MM.1S (cell line): Measurements from ENCODE around the gene ABCB4.

Experiments used
- DNase-seq: peaks from one replicate; pipeline ENCODE4 v3.0.0-alpha.2; 2015
- H2AFZ ChIP-seq: fragments of 300-600 bp; sonication (generic); 2 replicates; pipeline ENCODE4 v1.6.0; 2016; ENCODE audit warnings: antibody characterized with exemption, low read length
- H3F3A ChIP-seq: fragments of 300-600 bp; sonication (generic); 2 replicates; pipeline ENCODE4 v1.6.1; 2016; ENCODE audit warnings: mild to moderate bottlenecking, antibody characterized with exemption, low read length, moderate library complexity, mixed read lengths; ENCODE audit not compliant: insufficient read depth
- H3K27ac ChIP-seq: fragments of 300-600 bp; sonication (generic); 2 replicates; pipeline ENCODE4 v1.5.1; 2016; ENCODE audit warnings: mild to moderate bottlenecking, low read length
- H3K27me3 ChIP-seq: fragments of 300-600 bp; sonication (generic); replicated peaks from 2 replicates; pipeline ENCODE4 v1.6.0; 2016; ENCODE audit warnings: low read length; ENCODE audit not compliant: insufficient read depth
- H3K36me3 ChIP-seq: fragments of 300-600 bp; sonication (generic); replicated peaks from 2 replicates; pipeline ENCODE4 v1.6.1; 2016; ENCODE audit warnings: mild to moderate bottlenecking, low read length, mixed read lengths; ENCODE audit not compliant: insufficient read depth
- H3K4me1 ChIP-seq: fragments of 300-600 bp; sonication (generic); 2 replicates; pipeline ENCODE4 v1.6.1; 2016; ENCODE audit warnings: low read length, mixed read lengths
- H3K4me2 ChIP-seq: fragments of 300-600 bp; sonication (generic); 2 replicates; pipeline ENCODE4 v1.6.0; 2016; ENCODE audit warnings: low read depth, low read length
- H3K4me3 ChIP-seq: fragments of 300-600 bp; sonication (generic); 2 replicates; pipeline ENCODE4 v1.5.1; 2016; ENCODE audit warnings: low read length, mixed read lengths
- H3K79me2 ChIP-seq: fragments of 300-600 bp; sonication (generic); 2 replicates; pipeline ENCODE4 v1.6.1; 2016; ENCODE audit warnings: mixed run types, low read length, mixed read lengths
- H3K9ac ChIP-seq: fragments of 300-600 bp; sonication (generic); 2 replicates; pipeline ENCODE4 v1.6.1; 2016; ENCODE audit warnings: low read length, mixed read lengths
- H3K9me2 ChIP-seq: fragments of 300-600 bp; sonication (generic); replicated peaks from 2 replicates; pipeline ENCODE4 v1.6.1; 2016; ENCODE audit warnings: mild to moderate bottlenecking, low read length, mixed read lengths; ENCODE audit not compliant: insufficient read depth
- H3K9me3 ChIP-seq: fragments of 300-600 bp; sonication (generic); replicated peaks from 2 replicates; pipeline ENCODE4 v1.6.1; 2016; ENCODE audit warnings: mild to moderate bottlenecking, low read length, mixed read lengths; ENCODE audit not compliant: insufficient read depth
- H4K20me1 ChIP-seq: fragments of 300-600 bp; sonication (generic); 2 replicates; pipeline ENCODE4 v1.6.1; 2016; ENCODE audit warnings: mild to moderate bottlenecking, low read length, moderate library complexity, mixed read lengths; ENCODE audit not compliant: insufficient read depth
- EZH2 ChIP-seq: fragments of 300-600 bp; sonication (generic); optimal IDR thresholded peaks from 2 replicates; pipeline ENCODE3; 2017; ENCODE audit warnings: low read depth, mild to moderate bottlenecking, antibody characterized with exemption, low read length, mixed read lengths
- EZH2phosphoT487 ChIP-seq: fragments of 300-600 bp; sonication (generic); IDR thresholded peaks from 2 replicates; pipeline ENCODE4 v1.6.1; 2018; ENCODE audit warnings: antibody characterized with exemption, low read length
- TF ChIP-seq, protein P1 (sequence below): fragments of 300-600 bp; sonication (generic); IDR thresholded peaks from 2 replicates; pipeline ENCODE4 v1.5.1; 2016; ENCODE audit warnings: antibody characterized with exemption, low read length, mixed read lengths

ABCB4 gene

DNA sequence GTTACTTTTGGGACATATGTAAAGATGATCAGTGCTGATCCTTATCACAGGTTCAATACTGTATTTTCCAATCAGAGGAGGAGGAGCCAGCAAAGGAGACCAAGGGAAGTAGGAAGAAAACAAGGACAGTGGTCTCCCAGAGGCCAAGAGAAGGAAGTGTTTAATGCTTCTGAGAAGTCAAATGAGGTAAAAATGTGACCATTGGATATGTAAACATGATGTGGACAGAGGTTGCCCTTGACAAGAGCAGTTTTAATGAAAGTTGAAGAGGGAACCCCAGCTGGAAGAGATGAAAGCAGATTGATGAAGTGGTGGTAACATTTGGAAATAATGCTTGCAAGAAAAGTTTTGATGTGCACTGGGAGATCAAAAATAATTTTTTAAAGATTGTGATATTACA is 111.2 kb downstream of the ABCB4 start:
- Histone ChIP-seq H3K4me3 (no peak overlapping the region), H3K9me2 (no peaks in the 10 kb centered on the region), H4K20me1 (no peaks in the 10 kb centered on the region), H3K79me2 (no peaks in the 10 kb centered on the region), H3K4me2 (no peak overlapping the region), H2AFZ (no peak overlapping the region), H3K9ac (no peak overlapping the region), H3F3A (no peaks in the 10 kb centered on the region), H3K27ac (no peak overlapping the region), H3K36me3 (no peaks in the 10 kb centered on the region), H3K27me3 (no peaks in the 10 kb centered on the region), H3K9me3 (no peaks in the 10 kb centered on the region), H3K4me1 (no peaks in the 10 kb centered on the region)
- DNase-seq, result no peak
- TF ChIP-seq EZH2phosphoT487 (no peak), EZH2 (no peak)
- TF ChIP-seq, protein P1, sequence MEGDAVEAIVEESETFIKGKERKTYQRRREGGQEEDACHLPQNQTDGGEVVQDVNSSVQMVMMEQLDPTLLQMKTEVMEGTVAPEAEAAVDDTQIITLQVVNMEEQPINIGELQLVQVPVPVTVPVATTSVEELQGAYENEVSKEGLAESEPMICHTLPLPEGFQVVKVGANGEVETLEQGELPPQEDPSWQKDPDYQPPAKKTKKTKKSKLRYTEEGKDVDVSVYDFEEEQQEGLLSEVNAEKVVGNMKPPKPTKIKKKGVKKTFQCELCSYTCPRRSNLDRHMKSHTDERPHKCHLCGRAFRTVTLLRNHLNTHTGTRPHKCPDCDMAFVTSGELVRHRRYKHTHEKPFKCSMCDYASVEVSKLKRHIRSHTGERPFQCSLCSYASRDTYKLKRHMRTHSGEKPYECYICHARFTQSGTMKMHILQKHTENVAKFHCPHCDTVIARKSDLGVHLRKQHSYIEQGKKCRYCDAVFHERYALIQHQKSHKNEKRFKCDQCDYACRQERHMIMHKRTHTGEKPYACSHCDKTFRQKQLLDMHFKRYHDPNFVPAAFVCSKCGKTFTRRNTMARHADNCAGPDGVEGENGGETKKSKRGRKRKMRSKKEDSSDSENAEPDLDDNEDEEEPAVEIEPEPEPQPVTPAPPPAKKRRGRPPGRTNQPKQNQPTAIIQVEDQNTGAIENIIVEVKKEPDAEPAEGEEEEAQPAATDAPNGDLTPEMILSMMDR, result no peak

DNA sequence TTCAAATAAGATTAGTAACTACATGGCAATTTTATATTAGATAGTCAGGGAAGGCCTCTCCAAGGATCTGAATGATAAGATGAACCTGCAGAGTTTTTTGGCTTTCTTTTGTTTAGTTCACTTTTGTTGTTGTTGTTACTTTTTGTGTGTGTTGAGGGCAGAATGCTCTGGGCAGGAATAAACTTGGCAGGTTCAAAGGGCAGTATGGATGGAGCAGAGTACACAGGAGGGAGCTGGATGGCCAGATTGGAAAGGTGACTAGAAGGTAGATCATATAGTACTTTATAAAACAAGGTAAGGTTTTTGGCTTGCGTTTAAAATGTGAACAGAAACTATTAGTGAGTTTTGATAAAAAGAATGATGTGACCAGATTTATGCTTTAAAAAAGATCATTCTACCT is 112.1 kb downstream of the ABCB4 start:
- Histone ChIP-seq H3K9me3 (no peaks in the 10 kb centered on the region), H3K79me2 (no peaks in the 10 kb centered on the region), H3K4me1 (no peaks in the 10 kb centered on the region), H3K4me3 (no peak overlapping the region), H3K27me3 (no peaks in the 10 kb centered on the region), H3K4me2 (no peak overlapping the region), H4K20me1 (no peaks in the 10 kb centered on the region), H3F3A (no peaks in the 10 kb centered on the region), H2AFZ (no peak overlapping the region), H3K36me3 (no peaks in the 10 kb centered on the region), H3K9me2 (no peaks in the 10 kb centered on the region), H3K9ac (no peak overlapping the region), H3K27ac (no peak overlapping the region)
- TF ChIP-seq EZH2 (no peak), EZH2phosphoT487 (no peak)
- TF ChIP-seq, protein P1, result no peak
- DNase-seq, result no peak

DNA sequence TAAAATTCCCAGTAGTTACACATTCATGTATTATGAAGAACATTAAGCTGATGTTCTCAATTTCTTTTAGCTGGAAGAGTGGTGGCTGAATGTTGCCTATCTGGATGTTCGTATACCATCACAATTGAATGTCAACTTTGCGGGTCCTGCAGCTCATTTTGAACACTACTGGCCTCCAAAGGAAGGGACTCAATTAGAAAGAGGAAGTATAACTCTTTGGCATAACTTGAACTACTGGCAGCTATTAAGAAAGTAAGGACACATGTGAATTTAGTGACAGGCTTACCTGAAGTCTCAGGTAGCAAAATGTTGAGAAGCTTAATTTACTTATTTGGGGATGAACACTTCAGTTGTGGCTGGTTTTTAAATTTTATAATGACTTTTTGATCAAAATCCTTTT is 114.2 kb downstream of the ABCB4 start:
- Histone ChIP-seq H3K36me3 (no peaks in the 10 kb centered on the region), H3K9me2 (no peaks in the 10 kb centered on the region), H3K27me3 (no peaks in the 10 kb centered on the region), H3K4me2 (no peak overlapping the region), H3K9me3 (no peaks in the 10 kb centered on the region), H2AFZ (no peak overlapping the region), H3K79me2 (no peaks in the 10 kb centered on the region), H3K9ac (no peak overlapping the region), H4K20me1 (no peaks in the 10 kb centered on the region), H3K27ac (no peak overlapping the region), H3K4me3 (no peak overlapping the region), H3K4me1 (no peaks in the 10 kb centered on the region), H3F3A (no peaks in the 10 kb centered on the region)
- no peak for DNase-seq
- TF ChIP-seq, protein P1, result no peak
- TF ChIP-seq EZH2phosphoT487, result no peak
- TF ChIP-seq EZH2, result no peak
